Liver (tissue), 9 donors: ENCODE measurements around the gene GMDS. TPM values are rescaled to one million over a fixed set of nuclear protein-coding genes. Genes with fewer than 3 reads are reported as not detected.

Experiments
- DNase-seq: peaks from one replicate; pipeline ENCODE4 v3.0.0-alpha.2; 2017; ENCODE audit warnings: low spot score
- H3K27ac ChIP-seq, 2 donors: one replicate each; pipeline ENCODE4 v1.7.0; 2013; ENCODE audit warnings: inconsistent platforms in 2 of 2, low read length in 2 of 2, control low read depth in 1 of 2, low read depth in 1 of 2, mild to moderate bottlenecking in 1 of 2
- H3K27me3 ChIP-seq, 4 donors: one replicate each; pipeline versions ENCODE4 v1.6.1 to v1.7.0; 2013; ENCODE audit warnings: low read length in 3 of 4, inconsistent platforms in 1 of 4, mild to moderate bottlenecking in 1 of 4, moderate library complexity in 1 of 4; ENCODE audit not compliant: control insufficient read depth in 4 of 4, insufficient read depth in 4 of 4
- H3K36me3 ChIP-seq, 4 donors: one replicate each; pipeline versions ENCODE4 v1.6.1 to v1.7.0; 2013; ENCODE audit warnings: low read length in 3 of 4, mild to moderate bottlenecking in 3 of 4, low read depth in 1 of 4, moderate library complexity in 1 of 4; ENCODE audit not compliant: control insufficient read depth in 4 of 4, insufficient read depth in 3 of 4
- H3K4me1 ChIP-seq, 4 donors: one replicate each; pipeline versions ENCODE4 v1.6.1 to v1.7.0; 2013; ENCODE audit warnings: low read length in 3 of 4, mild to moderate bottlenecking in 3 of 4, moderate library complexity in 1 of 4; ENCODE audit not compliant: control insufficient read depth in 4 of 4, insufficient read depth in 4 of 4
- H3K4me3 ChIP-seq, 3 donors: one replicate each; pipeline versions ENCODE4 v1.6.1 to v1.7.0; 2013; ENCODE audit warnings: low read length in 3 of 3, control low read depth in 1 of 3, low read depth in 1 of 3, mild to moderate bottlenecking in 1 of 3
- H3K9ac ChIP-seq, 2 donors: one replicate each; pipeline ENCODE4 v1.7.0; 2013; ENCODE audit warnings: low read length in 2 of 2, mild to moderate bottlenecking in 2 of 2, moderate library complexity in 2 of 2, control low read depth in 1 of 2, low read depth in 1 of 2
- H3K9me3 ChIP-seq, 4 donors: one replicate each; pipeline versions ENCODE4 v1.6.1 to v1.7.0; 2013; ENCODE audit warnings: low read length in 3 of 4; ENCODE audit not compliant: control insufficient read depth in 4 of 4
- ATF3 ChIP-seq: IDR thresholded peaks from 2 replicates; pipeline ENCODE4 v1.6.1; 2016; ENCODE audit warnings: antibody characterized with exemption
- EGR1 ChIP-seq, 2 donors: IDR thresholded peaks; 2 replicates each; pipeline ENCODE4 v1.6.1; 2016 to 2018; ENCODE audit warnings: antibody characterized with exemption in 2 of 2, low read depth in 2 of 2
- FOXA1 ChIP-seq: IDR thresholded peaks from 2 replicates; pipeline ENCODE4 v1.6.1; 2016; ENCODE audit warnings: antibody characterized with exemption
- FOXA2 ChIP-seq: IDR thresholded peaks from 2 replicates; pipeline ENCODE4 v1.6.1; 2016; ENCODE audit warnings: antibody characterized with exemption
- GABPA ChIP-seq, 2 donors: IDR thresholded peaks in 1 of 2; conservative IDR thresholded peaks in 1 of 2; 2 replicates each; pipeline ENCODE4 v1.6.1; 2016; ENCODE audit warnings: antibody characterized with exemption in 2 of 2, mild to moderate bottlenecking in 1 of 2, moderate library complexity in 1 of 2
- HNF4A ChIP-seq, 2 donors: conservative IDR thresholded peaks; 2 replicates each; pipeline ENCODE4 v1.6.1; 2016; ENCODE audit warnings: antibody characterized with exemption in 2 of 2, mild to moderate bottlenecking in 2 of 2
- HNF4G ChIP-seq: IDR thresholded peaks from 2 replicates; pipeline ENCODE4 v1.6.1; 2016; ENCODE audit warnings: antibody characterized with exemption
- JUND ChIP-seq, 2 donors: IDR thresholded peaks; 2 replicates each; pipeline ENCODE4 v1.6.1; 2016; ENCODE audit warnings: antibody characterized with exemption in 2 of 2
- MAX ChIP-seq: IDR thresholded peaks from 2 replicates; pipeline ENCODE4 v1.6.1; 2016; ENCODE audit warnings: antibody characterized with exemption
- NR2F2 ChIP-seq: IDR thresholded peaks from 2 replicates; pipeline ENCODE4 v1.6.1; 2016; ENCODE audit warnings: antibody characterized with exemption
- RAD21 ChIP-seq, 2 donors: IDR thresholded peaks; 2 replicates each; pipeline ENCODE4 v1.6.1; 2016; ENCODE audit warnings: antibody characterized with exemption in 2 of 2, mild to moderate bottlenecking in 2 of 2
- RXRA ChIP-seq, 2 donors: IDR thresholded peaks; 2 replicates each; pipeline ENCODE4 v1.6.1; 2017 to 2018; ENCODE audit warnings: antibody characterized with exemption in 2 of 2, mild to moderate bottlenecking in 1 of 2
- SP1 ChIP-seq: IDR thresholded peaks from 2 replicates; pipeline ENCODE4 v1.6.1; 2018; ENCODE audit warnings: antibody characterized with exemption, mild to moderate bottlenecking
- TAF1 ChIP-seq: conservative IDR thresholded peaks from 2 replicates; pipeline ENCODE4 v1.6.1; 2016; ENCODE audit warnings: antibody characterized with exemption, mild to moderate bottlenecking
- YY1 ChIP-seq: IDR thresholded peaks from 2 replicates; pipeline ENCODE4 v1.6.1; 2016; ENCODE audit warnings: antibody characterized with exemption, mild to moderate bottlenecking
- ZBTB33 ChIP-seq: IDR thresholded peaks from 2 replicates; pipeline ENCODE4 v1.6.1; 2016; ENCODE audit warnings: antibody characterized with exemption
- WGBS: extraction: QIAGEN DNeasy Blood & Tissue Kit; methylation state at CpG from one replicate; pipeline ENCODE4 v1.1.7; 2013; 5-methylcytosine and 5-hydroxymethylcytosine counted together
- polyA plus RNA-seq, 2 donors: library from polyadenylated mRNA; stranded (reverse) in 1 of 2; unstranded in 1 of 2; fragments of 200-250 nt in 1 of 2; fragments of >200 nt in 1 of 2; fragmentation: Nextera tagmentation in 1 of 2; extraction: Ambion mirVana in 1 of 2; gene quantifications; one replicate each; pipeline versions ENCODE4 v1.2.1 to v1.2.3, GENCODE V29; 2013 to 2015
- total RNA-seq, 2 donors: library from RNA; depleted of rRNA; stranded (reverse); fragments of >200 nt; gene quantifications; one replicate each; pipeline ENCODE4 v1.2.3, GENCODE V29; 2014
- TF ChIP-seq, protein P1 (sequence below): fragments of 150-350 bp; IDR thresholded peaks from 2 replicates; pipeline ENCODE4 v1.5.1; 2017; ENCODE audit warnings: improper control_type of control experiment, low read depth, low read length; ENCODE audit not compliant: missing input control
- TF ChIP-seq, protein P2 (sequence below): IDR thresholded peaks from 2 replicates; pipeline ENCODE4 v1.6.1; 2016; ENCODE audit warnings: antibody characterized with exemption, mild to moderate bottlenecking
- donor health status: healthy.
- donor health status: healthy.
- donor health status: healthy.
- donor health status: healthy.
- donor health status: healthy.

The GMDS gene
- total and polyA plus RNA-seq, 4 donors, result 3.5 to 15.6 (median 13.0) TPM

DNA sequence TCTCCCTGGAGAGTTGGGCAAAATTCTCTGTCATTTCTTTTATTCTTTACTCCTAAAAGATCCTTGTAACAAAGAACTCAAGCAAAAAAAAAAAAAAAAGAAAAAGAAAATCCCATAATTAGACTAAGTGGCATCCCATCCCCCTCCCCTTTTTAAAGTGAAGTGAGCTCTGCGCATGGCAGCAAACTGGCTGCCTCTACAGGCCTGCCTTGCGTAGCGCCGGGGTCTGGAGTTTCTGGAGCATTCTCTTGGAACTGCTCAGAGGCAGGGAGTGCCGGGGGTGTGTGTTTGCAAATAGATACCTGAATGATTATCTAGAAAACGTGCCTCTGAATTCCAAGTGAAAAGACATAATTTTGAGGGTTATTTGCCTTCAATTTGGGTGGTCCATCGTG is 587.6 kb downstream of the GMDS start:
- 92% methylated on average over 7 of the region's 7 CpGs for WGBS
- TF ChIP-seq, protein P1, sequence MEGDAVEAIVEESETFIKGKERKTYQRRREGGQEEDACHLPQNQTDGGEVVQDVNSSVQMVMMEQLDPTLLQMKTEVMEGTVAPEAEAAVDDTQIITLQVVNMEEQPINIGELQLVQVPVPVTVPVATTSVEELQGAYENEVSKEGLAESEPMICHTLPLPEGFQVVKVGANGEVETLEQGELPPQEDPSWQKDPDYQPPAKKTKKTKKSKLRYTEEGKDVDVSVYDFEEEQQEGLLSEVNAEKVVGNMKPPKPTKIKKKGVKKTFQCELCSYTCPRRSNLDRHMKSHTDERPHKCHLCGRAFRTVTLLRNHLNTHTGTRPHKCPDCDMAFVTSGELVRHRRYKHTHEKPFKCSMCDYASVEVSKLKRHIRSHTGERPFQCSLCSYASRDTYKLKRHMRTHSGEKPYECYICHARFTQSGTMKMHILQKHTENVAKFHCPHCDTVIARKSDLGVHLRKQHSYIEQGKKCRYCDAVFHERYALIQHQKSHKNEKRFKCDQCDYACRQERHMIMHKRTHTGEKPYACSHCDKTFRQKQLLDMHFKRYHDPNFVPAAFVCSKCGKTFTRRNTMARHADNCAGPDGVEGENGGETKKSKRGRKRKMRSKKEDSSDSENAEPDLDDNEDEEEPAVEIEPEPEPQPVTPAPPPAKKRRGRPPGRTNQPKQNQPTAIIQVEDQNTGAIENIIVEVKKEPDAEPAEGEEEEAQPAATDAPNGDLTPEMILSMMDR, result no peak
- no peak for TF ChIP-seq ZBTB33
- TF ChIP-seq NR2F2, result no peak
- Histone ChIP-seq H3K9ac (no peak overlapping the region), H3K4me3 (no peak overlapping the region), H3K36me3 (no peaks in the 10 kb centered on the region), H3K27me3 (no peaks in the 10 kb centered on the region), H3K27ac (no peak overlapping the region), H3K9me3 (no peaks in the 10 kb centered on the region), H3K4me1 (no peaks in the 10 kb centered on the region)
- DNase-seq, result no peak

DNA sequence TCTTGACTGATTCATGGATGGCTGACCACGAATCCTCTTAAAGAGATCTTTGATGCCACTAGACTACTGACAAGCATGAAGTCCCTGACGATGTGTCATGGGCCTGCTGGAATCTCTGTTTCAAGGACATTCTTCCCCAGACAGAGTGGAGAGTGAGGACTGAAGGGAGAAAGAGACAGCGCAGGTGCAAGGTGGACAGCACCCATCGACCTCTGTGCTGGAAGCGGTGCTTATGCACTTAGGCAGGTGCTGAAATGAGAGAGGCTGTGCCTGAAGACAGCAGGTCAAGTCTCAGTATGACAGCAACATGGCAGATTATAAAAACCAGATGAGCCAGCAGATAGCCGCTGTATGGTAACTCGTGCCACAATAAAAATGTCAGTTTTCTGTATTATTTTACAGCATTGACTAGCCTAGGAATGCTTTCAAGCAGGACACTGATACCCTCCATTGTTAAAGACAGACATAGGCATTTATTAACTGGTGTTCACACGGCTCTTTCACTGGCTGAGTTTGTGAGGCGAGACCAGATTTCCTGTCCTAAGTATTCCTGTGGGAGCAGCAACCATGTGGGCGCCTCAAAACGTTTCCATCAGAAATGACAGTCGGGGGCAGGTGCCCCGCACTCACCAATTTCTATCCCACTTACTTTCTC is 588.2 kb downstream of the GMDS start:
- Histone ChIP-seq H3K27ac (no peak overlapping the region), H3K4me1 (no peaks in the 10 kb centered on the region), H3K27me3 (no peaks in the 10 kb centered on the region), H3K9ac (no peak overlapping the region), H3K36me3 (no peaks in the 10 kb centered on the region), H3K9me3 (no peaks in the 10 kb centered on the region), H3K4me3 (no peak overlapping the region)
- no peak for TF ChIP-seq RAD21 (IDR thresholded peaks at IDR 0.05)
- TF ChIP-seq, protein P2, sequence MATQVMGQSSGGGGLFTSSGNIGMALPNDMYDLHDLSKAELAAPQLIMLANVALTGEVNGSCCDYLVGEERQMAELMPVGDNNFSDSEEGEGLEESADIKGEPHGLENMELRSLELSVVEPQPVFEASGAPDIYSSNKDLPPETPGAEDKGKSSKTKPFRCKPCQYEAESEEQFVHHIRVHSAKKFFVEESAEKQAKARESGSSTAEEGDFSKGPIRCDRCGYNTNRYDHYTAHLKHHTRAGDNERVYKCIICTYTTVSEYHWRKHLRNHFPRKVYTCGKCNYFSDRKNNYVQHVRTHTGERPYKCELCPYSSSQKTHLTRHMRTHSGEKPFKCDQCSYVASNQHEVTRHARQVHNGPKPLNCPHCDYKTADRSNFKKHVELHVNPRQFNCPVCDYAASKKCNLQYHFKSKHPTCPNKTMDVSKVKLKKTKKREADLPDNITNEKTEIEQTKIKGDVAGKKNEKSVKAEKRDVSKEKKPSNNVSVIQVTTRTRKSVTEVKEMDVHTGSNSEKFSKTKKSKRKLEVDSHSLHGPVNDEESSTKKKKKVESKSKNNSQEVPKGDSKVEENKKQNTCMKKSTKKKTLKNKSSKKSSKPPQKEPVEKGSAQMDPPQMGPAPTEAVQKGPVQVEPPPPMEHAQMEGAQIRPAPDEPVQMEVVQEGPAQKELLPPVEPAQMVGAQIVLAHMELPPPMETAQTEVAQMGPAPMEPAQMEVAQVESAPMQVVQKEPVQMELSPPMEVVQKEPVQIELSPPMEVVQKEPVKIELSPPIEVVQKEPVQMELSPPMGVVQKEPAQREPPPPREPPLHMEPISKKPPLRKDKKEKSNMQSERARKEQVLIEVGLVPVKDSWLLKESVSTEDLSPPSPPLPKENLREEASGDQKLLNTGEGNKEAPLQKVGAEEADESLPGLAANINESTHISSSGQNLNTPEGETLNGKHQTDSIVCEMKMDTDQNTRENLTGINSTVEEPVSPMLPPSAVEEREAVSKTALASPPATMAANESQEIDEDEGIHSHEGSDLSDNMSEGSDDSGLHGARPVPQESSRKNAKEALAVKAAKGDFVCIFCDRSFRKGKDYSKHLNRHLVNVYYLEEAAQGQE, result no peak
- TF ChIP-seq, protein P1, result no peak
- TF ChIP-seq ATF3, result no peak
- no peak for TF ChIP-seq GABPA (IDR thresholded peaks at IDR 0.05 in 1 of 2, conservative IDR thresholded peaks at IDR 0.05 in 1 of 2)
- TF ChIP-seq RXRA (IDR thresholded peaks at IDR 0.05), result no peak
- TF ChIP-seq JUND (IDR thresholded peaks at IDR 0.05), result no peak
- no peak for TF ChIP-seq YY1
- no peak for TF ChIP-seq MAX
- TF ChIP-seq SP1, result no peak
- no peak for TF ChIP-seq NR2F2
- no peak for TF ChIP-seq HNF4A (conservative IDR thresholded peaks at IDR 0.05)
- TF ChIP-seq FOXA2, result no peak
- TF ChIP-seq FOXA1, result no peak
- TF ChIP-seq EGR1 (IDR thresholded peaks at IDR 0.05; ENCODE audit: low read depth in 2 of 2), result no peak
- TF ChIP-seq HNF4G, result no peak
- no peak for TF ChIP-seq ZBTB33
- no peak for TF ChIP-seq TAF1
- WGBS, result 91% methylated on average over 13 of the region's 13 CpGs
- no peak for DNase-seq
